Epithelial cell of proximal tubule (primary cell): Measurements from ENCODE around the gene CSTB. TPM values are rescaled to one million over a fixed set of nuclear protein-coding genes. Genes with fewer than 3 reads are reported as not detected.

Experiments used
- DNase-seq: peaks from one replicate; pipeline ENCODE4 v3.0.0-alpha.2; 2011; ENCODE audit warnings: low read depth
- H3K4me3 ChIP-seq: 2 replicates; pipeline ENCODE4 v1.5.1; 2011; ENCODE audit warnings: low read depth, mild to moderate bottlenecking, low read length
- CTCF ChIP-seq: conservative IDR thresholded peaks from 2 replicates; pipeline ENCODE4 v1.5.1; 2012; ENCODE audit warnings: low read depth, mild to moderate bottlenecking, low read length
- total RNA-seq: library from RNA; depleted of rRNA; stranded (reverse); fragments of >200 nt; gene quantifications from 2 replicates; pipeline ENCODE4 v1.2.3, GENCODE V29; 2015

Gene CSTB
- total RNA-seq, 1 donor from 2014 or later = 20.1 TPM

- no peak overlapping the region for H3K4me3 ChIP-seq
- no peak for DNase-seq
- TF ChIP-seq CTCF = no peak
Measured at GRCh38 chr21:43759651-43760050, 16.5 kb downstream of the CSTB start.

GRCh38 chr21:43758811-43759210, 17.3 kb downstream of the CSTB start:
- DNase-seq = no peak
- H3K4me3 ChIP-seq = no peak overlapping the region
- no peak for TF ChIP-seq CTCF

GRCh38 chr21:43758111-43758641, 17.9 kb downstream of the CSTB start:
- H3K4me3 ChIP-seq = no peak overlapping the region
- DNase-seq = no peak
- TF ChIP-seq CTCF = no peak

GRCh38 chr21:43757601-43758000, 18.5 kb downstream of the CSTB start:
- TF ChIP-seq CTCF = no peak
- DNase-seq = no peak
- H3K4me3 ChIP-seq = no peak overlapping the region

- no peak overlapping the region for H3K4me3 ChIP-seq
- TF ChIP-seq CTCF = no peak
- DNase-seq = no peak
Measured at GRCh38 chr21:43755820-43756594, 20.1 kb downstream of the CSTB start.

GRCh38 chr21:43754948-43755781, 20.9 kb downstream of the CSTB start:
- no peak overlapping the region for H3K4me3 ChIP-seq
- TF ChIP-seq CTCF = no peak
- DNase-seq = no peak
